A549 (cell line): ENCODE data around the gene PCGF5. TPM values are rescaled to one million over a fixed set of nuclear protein-coding genes. Genes with fewer than 3 reads are reported as not detected.
"Not testable (repeated sequence)": the region's sequence is repeated elsewhere in the genome, so short reads cannot be mapped to it uniquely, and the experiment has no call there.

ENCODE experiments used
- ATAC-seq, 2 experiments: fragments of 200-7000 bp in 1 of 2; fragments of >200 bp in 1 of 2; cut with Nextera tagmentation in 1 of 2; cut with Tn5 transposase in 1 of 2; 3 replicates each; pipeline versions ENCODE4 v1.8.0 to v1.9.1; 2018 to 2020; ENCODE audit warnings: mild to moderate bottlenecking in 1 of 2, moderate library complexity in 1 of 2
- CTCF ChIA-PET: fragments of 300-600 bp; sonication (Branson Sonifier 250); formaldehyde crosslinking; extraction: SDS; loops from one replicate; lab custom pipeline; 2021; ENCODE audit warnings: antibody characterized with exemption, inconsistent platforms; lab: Yijun Ruan, JAX
- POLR2A ChIA-PET: fragments of 350-600 bp; formaldehyde crosslinking; extraction: SDS; loops from one replicate; lab custom pipeline; 2021; ENCODE audit warnings: antibody characterized with exemption, inconsistent platforms; lab: Yijun Ruan, JAX
- DNase-seq, 2 experiments: peaks; one replicate each; pipeline versions ENCODE4 v3.0.0 to v3.0.0-alpha.2; 2011 to 2016; ENCODE audit warnings: low read depth in 1 of 2, low spot score in 1 of 2
- FAIRE-seq: peaks from 2 replicates; lab custom pipeline; 2011; peaks lifted over from hg19 to GRCh38; lab: Jason Lieb, UNC
- H3K27ac ChIP-seq, 2 experiments: fragments of >200 bp; sonication (Bioruptor Twin); formaldehyde crosslinking; 3 replicates each; pipeline ENCODE4 v1.5.1; 2016 to 2017
- H3K4me1 ChIP-seq: fragments of >200 bp; sonication (Bioruptor Twin); formaldehyde crosslinking; 3 replicates; pipeline ENCODE4 v1.6.1; 2016
- H3K4me2 ChIP-seq: fragments of >200 bp; sonication (Bioruptor Twin); formaldehyde crosslinking; 3 replicates; pipeline ENCODE4 v1.6.1; 2016
- H3K4me3 ChIP-seq: fragments of >200 bp; sonication (Bioruptor Twin); formaldehyde crosslinking; 3 replicates; pipeline ENCODE4 v1.5.1; 2016
- H3K9me3 ChIP-seq: fragments of >200 bp; sonication (Bioruptor Twin); formaldehyde crosslinking; 3 replicates; pipeline ENCODE4 v1.6.1; 2016
- ATOH8 ChIP-seq: fragments of 250-450 bp; sonication (Bioruptor Pico); IDR thresholded peaks from 2 replicates; pipeline ENCODE4 v1.5.0; 2020; ENCODE audit warnings: low read depth, mild to moderate bottlenecking, moderate library complexity
- BCL3 ChIP-seq: fragments of >200 bp; sonication (Bioruptor Twin); formaldehyde crosslinking; IDR thresholded peaks from 3 replicates; pipeline ENCODE4 v1.6.1; 2016
- CBX8 ChIP-seq: fragments of 200-600 bp; sonication (generic); IDR thresholded peaks from 2 replicates; pipeline ENCODE4 v1.6.1; 2016
- CHD2 ChIP-seq: fragments of 150-350 bp; IDR thresholded peaks from 2 replicates; pipeline ENCODE4 v1.6.1; 2014; ENCODE audit warnings: low read length; ENCODE audit not compliant: partially characterized antibody
- CHD4 ChIP-seq: fragments of 200-600 bp; sonication (generic); IDR thresholded peaks from 2 replicates; pipeline ENCODE4 v1.6.1; 2016; ENCODE audit warnings: antibody characterized with exemption, mild to moderate bottlenecking, borderline replicate concordance
- CTCF ChIP-seq: fragments of >200 bp; sonication (Bioruptor Twin); formaldehyde crosslinking; IDR thresholded peaks from 3 replicates; pipeline ENCODE4 v1.5.1; 2016
- EHMT2 ChIP-seq: fragments of 200-600 bp; sonication (generic); IDR thresholded peaks from 2 replicates; pipeline ENCODE4 v1.6.1; 2016; ENCODE audit warnings: antibody characterized with exemption, low read depth, mild to moderate bottlenecking, moderate library complexity
- EP300 ChIP-seq, 2 experiments: fragments of >200 bp; sonication (Bioruptor Twin); formaldehyde crosslinking; IDR thresholded peaks; 2 replicates in 1 of 2; 3 replicates in 1 of 2; pipeline ENCODE4 v1.6.1; 2016 to 2017
- FOXS1 ChIP-seq: fragments of 250-450 bp; sonication (Bioruptor Pico); IDR thresholded peaks from 2 replicates; pipeline ENCODE4 v1.5.0; 2020; ENCODE audit warnings: mild to moderate bottlenecking, moderate library complexity
- HEYL ChIP-seq: fragments of 250-450 bp; sonication (Bioruptor Pico); IDR thresholded peaks from 2 replicates; pipeline ENCODE4 v1.8.0; 2021; ENCODE audit warnings: mild to moderate bottlenecking, moderate library complexity
- HMGXB4 ChIP-seq: fragments of 250-450 bp; sonication (Bioruptor Pico); IDR thresholded peaks from 2 replicates; pipeline ENCODE4 v1.5.0; 2021; ENCODE audit warnings: mild to moderate bottlenecking, moderate library complexity, borderline replicate concordance
- HOXA7 ChIP-seq: fragments of 250-450 bp; sonication (Bioruptor Pico); IDR thresholded peaks from 2 replicates; pipeline ENCODE4 v1.5.0; 2020; ENCODE audit warnings: mild to moderate bottlenecking, moderate library complexity
- HOXB5 ChIP-seq: fragments of 250-450 bp; sonication (Bioruptor Pico); IDR thresholded peaks from 2 replicates; pipeline ENCODE4 v1.5.0; 2020; ENCODE audit warnings: mild to moderate bottlenecking, moderate library complexity
- KDM1A ChIP-seq: fragments of 200-600 bp; sonication (generic); IDR thresholded peaks from 2 replicates; pipeline ENCODE4 v1.6.1; 2016; ENCODE audit warnings: low read depth, mild to moderate bottlenecking
- KDM5A ChIP-seq: fragments of 200-600 bp; sonication (generic); IDR thresholded peaks from 2 replicates; pipeline ENCODE4 v1.6.1; 2016; ENCODE audit warnings: antibody characterized with exemption, mild to moderate bottlenecking
- MYC ChIP-seq: IDR thresholded peaks from 2 replicates; pipeline ENCODE4 v1.6.1; 2012; ENCODE audit warnings: mild to moderate bottlenecking, inconsistent platforms, low read length, improper control_type of control experiment, borderline replicate concordance
- NFE2L2 ChIP-seq: fragments of 150-350 bp; conservative IDR thresholded peaks from 2 replicates; pipeline ENCODE4 v1.6.1; 2014; ENCODE audit warnings: low read length
- NPAS2 ChIP-seq: fragments of 250-450 bp; sonication (Bioruptor Pico); IDR thresholded peaks from 2 replicates; pipeline ENCODE4 v1.8.0; 2022; ENCODE audit warnings: mild to moderate bottlenecking, moderate library complexity, borderline replicate concordance
- NR3C1 ChIP-seq: fragments of >200 bp; sonication (Bioruptor Twin); formaldehyde crosslinking; IDR thresholded peaks from 3 replicates; pipeline ENCODE4 v1.6.1; 2017
- PBX3 ChIP-seq: IDR thresholded peaks from 2 replicates; pipeline ENCODE4 v1.6.1; 2012
- RAD21 ChIP-seq, 2 experiments: fragments of >200 bp in 1 of 2; sonication (Bioruptor Twin) in 1 of 2; formaldehyde crosslinking in 1 of 2; IDR thresholded peaks in 1 of 2; conservative IDR thresholded peaks in 1 of 2; 2 replicates in 1 of 2; 3 replicates in 1 of 2; pipeline ENCODE4 v1.6.1; 2012 to 2018; ENCODE audit warnings: inconsistent platforms in 1 of 2
- RCOR1 ChIP-seq: fragments of 150-350 bp; IDR thresholded peaks from 2 replicates; pipeline ENCODE4 v1.6.1; 2014; ENCODE audit warnings: antibody characterized with exemption, low read length, low read depth
- SREBF2 ChIP-seq: fragments of 450-650 bp; IDR thresholded peaks from 2 replicates; pipeline ENCODE4 v1.6.1; 2014; ENCODE audit warnings: mild to moderate bottlenecking, moderate library complexity
- USF2 ChIP-seq: fragments of 450-650 bp; IDR thresholded peaks from 2 replicates; pipeline ENCODE4 v1.6.1; 2014; ENCODE audit warnings: antibody characterized with exemption
- ZFP36 ChIP-seq: fragments of 450-650 bp; IDR thresholded peaks from 2 replicates; pipeline ENCODE4 v1.6.1; 2014; ENCODE audit warnings: borderline replicate concordance; ENCODE audit not compliant: partially characterized antibody
- WGBS: methylation state at CpG from one replicate; pipeline ENCODE4 v1.1.6; 2017; ENCODE audit errors: missing lambda C conversion rate; 5-methylcytosine and 5-hydroxymethylcytosine counted together
- polyA plus RNA-seq, 4 experiments: library from polyadenylated mRNA; depleted of rRNA in 3 of 4; stranded (reverse); fragments of >200 nt; fragmentation: RNase III in 1 of 4; extraction: RNeasy Plus Mini Kit Qiagen cat#74134 plus additional on column Dnase treatment in 1 of 4; gene quantifications; 2 replicates in 3 of 4; 3 replicates in 1 of 4; pipeline ENCODE4 v1.2.3, GENCODE V29; 2011 to 2017

The PCGF5 gene
- polyA plus RNA-seq, 2 of the 4 experiments (the other 2 are of a cell fraction), result 28.5 to 39.9 TPM

- Histone ChIP-seq H3K4me2 (no peak overlapping the region), H3K27ac (no peak overlapping the region)
- no peak for ATAC-seq
- TF ChIP-seq CHD4 (no peak), EP300 (IDR thresholded peaks at IDR 0.05) (no peak), EHMT2 (no peak), FOXS1 (CRISPR knock-in tag) (no peak), HEYL (CRISPR knock-in tag) (no peak), KDM5A (no peak), NPAS2 (CRISPR knock-in tag) (no peak), HOXA7 (no peak), ATOH8 (CRISPR knock-in tag) (no peak), ZFP36 (no peak), RAD21 (conservative IDR thresholded peaks at IDR 0.05 in 1 of 2, IDR thresholded peaks at IDR 0.05 in 1 of 2) (no peak), SREBF2 (no peak), HOXB5 (CRISPR knock-in tag) (no peak), NR3C1 (no peak), CTCF (no peak), CBX8 (no peak), NFE2L2 (no peak), BCL3 (no peak), KDM1A (no peak)
- TF ChIP-seq, all 56 proteins: peak for 0
- DNase-seq (no peak), FAIRE-seq (no peak)
- WGBS, result 84% methylated on average over 4 of the region's 4 CpGs
- no peak overlapping the region for H3K4me3 ChIP-seq
- ChIA-PET POLR2A (no interaction called here), CTCF (no interaction called here)
- peaks cover 29% of the 10 kb centered on the region for H3K4me1 ChIP-seq
- no peaks in the 10 kb centered on the region for H3K9me3 ChIP-seq
These were observed 33.3 kb upstream of the PCGF5 start for GRCh38 chr10:91187156-91187555.

- H3K27ac ChIP-seq, CTCF ChIA-PET, FAIRE-seq, DNase-seq, H3K4me3 ChIP-seq, ATAC-seq, H3K4me2 ChIP-seq, H3K9me3 ChIP-seq, POLR2A ChIA-PET: not testable (repeated sequence)
- H3K4me1 ChIP-seq, result peaks cover 29% of the 10 kb centered on the region
- WGBS, result 82% methylated on average over 9 of the region's 11 CpGs
These were observed 32.5 kb upstream of the PCGF5 start for GRCh38 chr10:91188010-91188409.

- TF ChIP-seq PBX3 (no peak), MYC (no peak), HMGXB4 (CRISPR knock-in tag) (no peak), CHD2 (no peak), USF2 (no peak), CHD4 (no peak), RCOR1 (no peak)
- Histone ChIP-seq H3K27ac (no peak overlapping the region), H3K4me3 (no peak overlapping the region), H3K9me3 (no peaks in the 10 kb centered on the region), H3K4me1 (peaks cover 29% of the 10 kb centered on the region), H3K4me2 (no peak overlapping the region)
- no peak for FAIRE-seq
- no peak for ATAC-seq
- POLR2A ChIA-PET, result no interaction called here
- DNase-seq, result no peak
- CTCF ChIA-PET, result interaction anchor here (0.6 kb wide), 1 partner anchor 62 kb away, joined by 3 read pairs; no protein-coding TSS in a partner anchor
These were observed 31.6 kb upstream of the PCGF5 start for GRCh38 chr10:91188889-91189288.
